PC-9 (cell line): ENCODE results near the gene SPTAN1. TPM values are rescaled to one million over a fixed set of nuclear protein-coding genes. Genes with fewer than 3 reads are reported as not detected.
A peak's percentile ranks its signal among the peaks of the same experiment; 100 is the strongest.

ENCODE experiments used
- BruUV-seq: library from RNA; stranded (reverse); fragments of 400-500 nt; replicated peaks from 2 replicates; lab custom pipeline; 2021; lab: Mats Ljungman, UMichigan
- CTCF ChIA-PET: fragments of 300-600 bp; sonication (Branson Sonifier 250); formaldehyde crosslinking; loops from one replicate; lab custom pipeline; 2022; ENCODE audit warnings: antibody characterized with exemption; lab: Charles Lee
- POLR2A ChIA-PET: fragments of 300-600 bp; sonication (Branson Sonifier 250); formaldehyde crosslinking; loops from one replicate; lab custom pipeline; 2022; ENCODE audit warnings: antibody characterized with exemption; ENCODE audit not compliant: unreplicated experiment; lab: Charles Lee
- DNase-seq, 2 experiments: peaks; one replicate each; pipeline versions ENCODE4 v3.0.0 to v3.0.0-alpha.2; 2015 to 2022; ENCODE audit warnings: mixed read lengths in 1 of 2
- H2AFZ ChIP-seq: fragments of 200-600 bp; sonication (generic); 2 replicates; pipeline ENCODE4 v1.8.1; 2017; ENCODE audit warnings: antibody characterized with exemption
- H3F3A ChIP-seq: fragments of 200-600 bp; sonication (generic); 2 replicates; pipeline ENCODE4 v1.8.1; 2017; ENCODE audit warnings: antibody characterized with exemption, mild to moderate bottlenecking, low read depth; ENCODE audit not compliant: insufficient read depth
- H3K27ac ChIP-seq: fragments of 200-600 bp; sonication (generic); 2 replicates; pipeline ENCODE4 v1.6.1; 2016; ENCODE audit warnings: mixed run types
- H3K27me3 ChIP-seq: fragments of 200-600 bp; sonication (generic); 2 replicates; pipeline ENCODE4 v1.6.1; 2016; ENCODE audit warnings: low read depth, mixed run types; ENCODE audit not compliant: insufficient read depth
- H3K36me3 ChIP-seq: fragments of 200-600 bp; sonication (generic); 2 replicates; pipeline ENCODE4 v1.6.1; 2016; ENCODE audit warnings: low read depth, mixed run types
- H3K4me1 ChIP-seq: fragments of 200-600 bp; sonication (generic); replicated peaks from 2 replicates; pipeline ENCODE4 v1.6.1; 2016; ENCODE audit warnings: mixed run types; ENCODE audit not compliant: insufficient read depth
- H3K4me2 ChIP-seq: fragments of 200-600 bp; sonication (generic); 2 replicates; pipeline ENCODE4 v1.6.1; 2017; ENCODE audit warnings: mixed run types
- H3K4me3 ChIP-seq: fragments of 200-600 bp; sonication (generic); 2 replicates; pipeline ENCODE4 v1.6.1; 2016; ENCODE audit warnings: mixed run types
- H3K79me2 ChIP-seq: fragments of 200-600 bp; sonication (generic); 2 replicates; pipeline ENCODE4 v1.6.1; 2017; ENCODE audit warnings: low read depth, mixed run types
- H3K9me2 ChIP-seq: fragments of 200-600 bp; sonication (generic); 2 replicates; pipeline ENCODE4 v1.8.1; 2017; ENCODE audit warnings: mild to moderate bottlenecking; ENCODE audit not compliant: insufficient read depth
- H3K9me3 ChIP-seq: fragments of 200-600 bp; sonication (generic); 2 replicates; pipeline ENCODE4 v1.8.1; 2016; ENCODE audit warnings: low read depth; ENCODE audit not compliant: insufficient read depth
- H4K20me1 ChIP-seq: fragments of 200-600 bp; sonication (generic); 2 replicates; pipeline ENCODE4 v1.8.1; 2017; ENCODE audit not compliant: insufficient read depth
- EZH2 ChIP-seq: fragments of 200-600 bp; sonication (generic); IDR thresholded peaks from 2 replicates; pipeline ENCODE4 v1.8.0; 2017; ENCODE audit warnings: antibody characterized with exemption, low read depth
- intact Hi-C: fragments of 100-400 bp; cut with micrococcal nuclease; formaldehyde crosslinking; loops from one replicate; pipeline ENCODE4 v1.10.0; 2022; ENCODE audit not compliant: unreplicated experiment
- total RNA-seq: library from RNA; stranded (reverse); gene quantifications from 2 replicates; pipeline ENCODE4 v1.2.3, GENCODE V29; 2021
- TF ChIP-seq, protein P1 (sequence below): fragments of 200-600 bp; sonication (generic); conservative IDR thresholded peaks from 2 replicates; pipeline ENCODE4 v1.6.1; 2017; ENCODE audit warnings: mixed run types, antibody characterized with exemption, mild to moderate bottlenecking, moderate library complexity

Gene SPTAN1
- total RNA-seq, 1 experiment from 2014 or later: 214 TPM

GRCh38 chr9:128634651-128635262 is 82.4 kb downstream of the SPTAN1 start:
- no peak for DNase-seq
- TF ChIP-seq, protein P1, sequence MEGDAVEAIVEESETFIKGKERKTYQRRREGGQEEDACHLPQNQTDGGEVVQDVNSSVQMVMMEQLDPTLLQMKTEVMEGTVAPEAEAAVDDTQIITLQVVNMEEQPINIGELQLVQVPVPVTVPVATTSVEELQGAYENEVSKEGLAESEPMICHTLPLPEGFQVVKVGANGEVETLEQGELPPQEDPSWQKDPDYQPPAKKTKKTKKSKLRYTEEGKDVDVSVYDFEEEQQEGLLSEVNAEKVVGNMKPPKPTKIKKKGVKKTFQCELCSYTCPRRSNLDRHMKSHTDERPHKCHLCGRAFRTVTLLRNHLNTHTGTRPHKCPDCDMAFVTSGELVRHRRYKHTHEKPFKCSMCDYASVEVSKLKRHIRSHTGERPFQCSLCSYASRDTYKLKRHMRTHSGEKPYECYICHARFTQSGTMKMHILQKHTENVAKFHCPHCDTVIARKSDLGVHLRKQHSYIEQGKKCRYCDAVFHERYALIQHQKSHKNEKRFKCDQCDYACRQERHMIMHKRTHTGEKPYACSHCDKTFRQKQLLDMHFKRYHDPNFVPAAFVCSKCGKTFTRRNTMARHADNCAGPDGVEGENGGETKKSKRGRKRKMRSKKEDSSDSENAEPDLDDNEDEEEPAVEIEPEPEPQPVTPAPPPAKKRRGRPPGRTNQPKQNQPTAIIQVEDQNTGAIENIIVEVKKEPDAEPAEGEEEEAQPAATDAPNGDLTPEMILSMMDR: no peak
- TF ChIP-seq EZH2: no peak
- Histone ChIP-seq H3K9me3 (no peaks in the 10 kb centered on the region), H3K4me2 (peak overlapping the region; percentile 66), H3F3A (peaks cover 43% of the 10 kb centered on the region; the same call in 1 of the 2 replicates), H3K9me2 (no peaks in the 10 kb centered on the region), H3K4me3 (no peak overlapping the region), H3K79me2 (no peaks in the 10 kb centered on the region), H3K27ac (no peak overlapping the region), H2AFZ (no peak overlapping the region), H3K27me3 (no peaks in the 10 kb centered on the region), H3K4me1 (peaks cover 32% of the 10 kb centered on the region), H4K20me1 (no peaks in the 10 kb centered on the region), H3K36me3 (peaks cover 15% of the 10 kb centered on the region)
- CTCF ChIA-PET: interaction anchor here (0.5 to 0.6 kb wide), 4 partner anchors 14 to 196 kb away, joined by 3 to 5 read pairs (median 4); partner anchors contain the start of gene SET
- BruUV-seq: no TSS peak
- intact Hi-C loops: loop anchor here (1.0 to 5.0 kb wide), 8 partner anchors 49 to 393 kb away; partner anchors contain the start of genes ENDOG, SH3GLB2, TBC1D13 and ZDHHC12
- POLR2A ChIA-PET: interaction anchor here (0.5 to 2.0 kb wide), 7 partner anchors 50 to 442 kb away, joined by 3 to 21 read pairs (median 5); partner anchors contain the start of genes SET and SPOUT1

DNA sequence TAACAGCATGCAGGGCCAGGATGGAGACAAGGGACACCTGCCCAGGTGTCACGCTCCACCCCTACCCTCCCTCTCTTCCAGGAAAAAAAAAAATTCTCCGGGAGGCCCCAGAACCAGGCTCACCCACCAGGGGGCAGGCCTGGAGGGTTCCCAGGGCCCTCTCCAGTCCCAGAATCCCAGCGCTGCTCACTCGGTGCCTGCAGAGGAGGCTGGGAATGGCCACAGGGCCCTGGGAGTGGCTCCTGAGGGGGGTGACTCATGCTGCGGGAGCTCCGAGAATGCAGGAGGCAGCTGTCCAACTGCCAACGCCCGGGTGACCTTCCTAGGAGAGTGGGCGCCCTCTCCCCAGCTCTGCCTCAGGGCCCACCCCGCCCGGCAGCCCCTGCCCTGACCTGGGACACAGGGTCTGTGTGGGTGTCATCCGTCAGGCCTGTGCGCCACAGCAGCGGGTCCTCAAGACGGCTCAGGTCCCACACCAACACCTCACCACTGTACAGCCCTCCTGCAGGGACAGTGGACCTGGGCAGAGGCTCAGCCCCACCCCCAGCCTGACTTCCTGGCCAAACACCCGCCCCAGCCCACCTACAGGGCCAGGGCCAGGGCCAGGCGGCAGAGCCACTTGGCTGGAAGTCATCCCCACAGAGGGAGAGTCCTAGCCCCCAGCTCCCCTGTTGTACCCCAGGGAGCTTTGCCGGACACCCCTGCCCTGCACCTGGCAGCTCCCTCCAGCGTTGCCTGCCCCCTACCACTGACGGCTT is 83.1 kb downstream of the SPTAN1 start:
- peak overlapping the region; percentile 5; the same call in 1 of the 2 replicates for H2AFZ ChIP-seq
- intact Hi-C loops: loop anchor here (1.0 to 5.0 kb wide), 10 partner anchors 21 to 392 kb away; partner anchors contain the start of genes DYNC2I2, ENDOG, SET and SH3GLB2
- peaks cover 18% of the 10 kb centered on the region for H3K36me3 ChIP-seq
- H3K9me2 ChIP-seq: no peaks in the 10 kb centered on the region
- no TSS peak for BruUV-seq
- TF ChIP-seq, protein P1: peak; percentile 92
- TF ChIP-seq EZH2: no peak
- peak overlapping the region; percentile 80 for H3K4me2 ChIP-seq
- peaks cover 32% of the 10 kb centered on the region for H3K4me1 ChIP-seq
- H3K79me2 ChIP-seq: no peaks in the 10 kb centered on the region
- POLR2A ChIA-PET: interaction anchor here (0.5 to 2.0 kb wide), 13 partner anchors 49 to 1138 kb away, joined by 3 to 21 read pairs (median 4); partner anchors contain the start of genes ENDOG and SET
- no peaks in the 10 kb centered on the region for H3K27me3 ChIP-seq
- peak overlapping the region; percentile 93 for H3K27ac ChIP-seq
- peak; percentile 95 to 100 for DNase-seq
- CTCF ChIA-PET: interaction anchor here (0.5 to 0.6 kb wide), 5 partner anchors 13 to 331 kb away, joined by 3 to 5 read pairs (median 4); partner anchors contain the start of gene SET
- peaks cover 39% of the 10 kb centered on the region; the same call in 1 of the 2 replicates for H3F3A ChIP-seq
- H4K20me1 ChIP-seq: no peaks in the 10 kb centered on the region
- no peaks in the 10 kb centered on the region for H3K9me3 ChIP-seq
- peak overlapping the region; percentile 50 for H3K4me3 ChIP-seq

DNA sequence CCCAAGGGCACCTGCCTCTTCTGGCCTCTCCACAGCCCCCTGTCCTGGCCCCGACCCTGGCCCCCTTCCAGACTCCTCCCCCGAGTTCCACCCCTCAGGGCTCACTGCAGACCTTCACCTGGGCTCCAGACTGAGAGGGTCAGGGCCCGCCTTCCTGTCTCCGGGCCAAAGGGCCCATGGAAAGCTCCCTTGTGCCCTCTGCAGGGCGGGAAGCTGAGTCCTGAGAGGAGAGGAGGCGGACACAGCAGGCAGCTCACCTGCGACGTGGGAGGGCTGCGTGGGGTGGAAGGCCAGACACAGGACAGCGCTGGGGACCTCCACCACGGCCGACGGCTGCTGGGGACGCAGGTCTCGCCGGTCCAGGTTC is 83.6 kb downstream of the SPTAN1 start:
- TSS peak; percentile 32 for BruUV-seq
- no peaks in the 10 kb centered on the region for H3K9me2 ChIP-seq
- H3K36me3 ChIP-seq: peaks cover 20% of the 10 kb centered on the region
- intact Hi-C loops: loop anchor here (2.0 to 5.0 kb wide), 5 partner anchors 21 to 391 kb away; partner anchors contain the start of genes DYNC2I2, SET and SH3GLB2
- H3K9me3 ChIP-seq: no peaks in the 10 kb centered on the region
- no peaks in the 10 kb centered on the region for H4K20me1 ChIP-seq
- no peak for TF ChIP-seq EZH2
- TF ChIP-seq, protein P1: peak; percentile 57; the same call in 1 of the 2 replicates
- H2AFZ ChIP-seq: 0 out of 2 replicates have a peak overlapping the region, but pooled peaks have one; percentile 5
- H3K79me2 ChIP-seq: no peaks in the 10 kb centered on the region
- peak overlapping the region; percentile 93 for H3K27ac ChIP-seq
- H3K27me3 ChIP-seq: no peaks in the 10 kb centered on the region
- ChIA-PET POLR2A (interaction anchor here (0.5 to 2.0 kb wide), 13 partner anchors 48 to 1137 kb away, joined by 3 to 21 read pairs (median 4); partner anchors contain the start of genes ENDOG, SET and SPTAN1), CTCF (interaction anchor here (0.5 to 0.7 kb wide), 2 partner anchors 10 to 332 kb away, joined by 3 to 4 read pairs; no protein-coding TSS in a partner anchor)
- H3K4me3 ChIP-seq: peak overlapping the region; percentile 50
- peak; percentile 86 to 96 for DNase-seq
- peak overlapping the region; percentile 80 for H3K4me2 ChIP-seq
- H3K4me1 ChIP-seq: peaks cover 32% of the 10 kb centered on the region
- peaks cover 39% of the 10 kb centered on the region; the same call in 1 of the 2 replicates for H3F3A ChIP-seq
